IMR-90 (cell line): Measurements from ENCODE around the gene SETX. TPM values are rescaled to one million over a fixed set of nuclear protein-coding genes. Genes with fewer than 3 reads are reported as not detected.

Experiments used
- ATAC-seq: fragments of 200-7000 bp; cut with Tn5 transposase; 2 replicates; pipeline ENCODE4 v1.9.1; 2020; ENCODE audit warnings: low read depth, mild to moderate bottlenecking, moderate library complexity
- BruUV-seq: library from RNA; stranded (reverse); fragments of 400-500 nt; replicated peaks from 2 replicates; lab custom pipeline; 2021; lab: Mats Ljungman, UMichigan
- CTCF ChIA-PET: fragments of 300-600 bp; formaldehyde crosslinking; extraction: SDS; loops from one replicate; lab custom pipeline; 2021; ENCODE audit warnings: antibody characterized with exemption; lab: Yijun Ruan, JAX
- POLR2A ChIA-PET: fragments of 300-600 bp; sonication (Branson Sonifier 250); formaldehyde crosslinking; loops from one replicate; lab custom pipeline; 2022; ENCODE audit warnings: antibody characterized with exemption; ENCODE audit not compliant: unreplicated experiment; lab: Charles Lee
- DNase-seq: peaks from one replicate; pipeline ENCODE4 v3.0.0; 2013
- H2AFZ ChIP-seq: replicated peaks from 2 replicates; pipeline ENCODE3; 2013; ENCODE audit warnings: low read length, mild to moderate bottlenecking; ENCODE audit not compliant: poor library complexity
- H2AK5ac ChIP-seq: 2 replicates; pipeline ENCODE4 v1.6.1; 2013; ENCODE audit warnings: low read depth, low read length, inconsistent platforms
- H2AK9ac ChIP-seq: replicated peaks from 2 replicates; pipeline ENCODE3; 2013; ENCODE audit warnings: mild to moderate bottlenecking, low read depth, low read length, moderate library complexity; ENCODE audit not compliant: poor library complexity
- H2BK120ac ChIP-seq: 2 replicates; pipeline ENCODE4 v1.6.1; 2013; ENCODE audit warnings: low read depth, low read length, inconsistent platforms
- H2BK15ac ChIP-seq: 3 replicates; pipeline ENCODE4 v1.6.1; 2013; ENCODE audit warnings: low read depth, low read length, inconsistent platforms
- H2BK20ac ChIP-seq: 2 replicates; pipeline ENCODE4 v1.6.1; 2013; ENCODE audit warnings: low read depth, mild to moderate bottlenecking, inconsistent platforms, low read length, moderate library complexity
- H2BK5ac ChIP-seq: 2 replicates; pipeline ENCODE4 v1.6.1; 2013; ENCODE audit warnings: mild to moderate bottlenecking, low read depth, low read length, inconsistent platforms; ENCODE audit not compliant: poor library complexity, severe bottlenecking
- H3K14ac ChIP-seq: replicated peaks from 2 replicates; pipeline ENCODE4 v1.6.1; 2013; ENCODE audit warnings: low read depth, low read length, inconsistent platforms
- H3K18ac ChIP-seq: 2 replicates; pipeline ENCODE4 v1.6.1; 2013; ENCODE audit warnings: low read depth, low read length, control low read depth
- H3K23ac ChIP-seq: 2 replicates; pipeline ENCODE4 v1.6.1; 2013; ENCODE audit warnings: low read depth, low read length, inconsistent platforms
- H3K27ac ChIP-seq: 2 replicates; pipeline ENCODE4 v1.5.1; 2013; ENCODE audit warnings: mild to moderate bottlenecking, control low read depth, low read length; ENCODE audit not compliant: insufficient read depth
- H3K27me3 ChIP-seq: 2 replicates; pipeline ENCODE4 v1.6.1; 2013; ENCODE audit warnings: low read length; ENCODE audit not compliant: control insufficient read depth, insufficient read depth
- H3K36me3 ChIP-seq: 2 replicates; pipeline ENCODE4 v1.6.1; 2013; ENCODE audit warnings: low read length, mixed read lengths; ENCODE audit not compliant: control insufficient read depth, insufficient read depth
- H3K4ac ChIP-seq: 2 replicates; pipeline ENCODE4 v1.6.1; 2013; ENCODE audit warnings: low read depth, low read length, inconsistent platforms
- H3K4me1 ChIP-seq: 2 replicates; pipeline ENCODE4 v1.6.1; 2013; ENCODE audit warnings: low read length, mixed read lengths; ENCODE audit not compliant: control insufficient read depth, insufficient read depth
- H3K4me2 ChIP-seq: 2 replicates; pipeline ENCODE4 v1.6.1; 2013; ENCODE audit warnings: low read depth, mild to moderate bottlenecking, control low read depth, low read length, moderate library complexity
- H3K4me3 ChIP-seq: 2 replicates; pipeline ENCODE4 v1.5.1; 2013; ENCODE audit warnings: low read depth, mild to moderate bottlenecking, control low read depth, low read length, moderate library complexity; ENCODE audit not compliant: insufficient read depth
- H3K56ac ChIP-seq: 2 replicates; pipeline ENCODE4 v1.6.1; 2013; ENCODE audit warnings: low read length, inconsistent platforms; ENCODE audit not compliant: insufficient read depth; ENCODE audit errors: extremely low read depth
- H3K79me1 ChIP-seq, 2 experiments: 2 replicates each; pipeline ENCODE4 v1.6.1; 2013; ENCODE audit warnings: low read length in 2 of 2, inconsistent platforms in 1 of 2, low read depth in 1 of 2
- H3K9ac ChIP-seq: 2 replicates; pipeline ENCODE4 v1.6.1; 2013; ENCODE audit warnings: low read depth, low read length, control low read depth
- H3K9me1 ChIP-seq: 2 replicates; pipeline ENCODE4 v1.6.1; 2013; ENCODE audit warnings: low read length, inconsistent platforms; ENCODE audit not compliant: insufficient read depth
- H3K9me3 ChIP-seq: 2 replicates; pipeline ENCODE4 v1.6.1; 2013; ENCODE audit warnings: low read length; ENCODE audit not compliant: control insufficient read depth, insufficient read depth
- H4K20me1 ChIP-seq: 2 replicates; pipeline ENCODE4 v1.6.1; 2013; ENCODE audit warnings: low read length, inconsistent platforms; ENCODE audit not compliant: insufficient read depth
- H4K5ac ChIP-seq: 2 replicates; pipeline ENCODE4 v1.6.1; 2013; ENCODE audit warnings: mild to moderate bottlenecking, low read depth, low read length, control low read depth
- H4K8ac ChIP-seq, 2 experiments: 2 replicates each; pipeline ENCODE4 v1.6.1; 2013; ENCODE audit warnings: low read depth in 2 of 2, low read length in 2 of 2, control low read depth in 1 of 2, inconsistent platforms in 1 of 2
- H4K91ac ChIP-seq: 2 replicates; pipeline ENCODE4 v1.6.1; 2013; ENCODE audit warnings: low read depth, low read length, inconsistent platforms; ENCODE audit not compliant: insufficient read depth
- CEBPB ChIP-seq: IDR thresholded peaks from 2 replicates; pipeline ENCODE4 v1.6.1; 2012; ENCODE audit warnings: low read depth, low read length, improper control_type of control experiment
- MXI1 ChIP-seq: IDR thresholded peaks from 2 replicates; pipeline ENCODE4 v1.6.1; 2012; ENCODE audit warnings: low read depth, mild to moderate bottlenecking, low read length, moderate library complexity, borderline replicate concordance
- RAD21 ChIP-seq: IDR thresholded peaks from 2 replicates; pipeline ENCODE4 v1.6.1; 2012; ENCODE audit warnings: low read length, improper control_type of control experiment
- WGBS, 2 experiments: methylation state at CpG; one replicate each; pipeline versions ENCODE4 v1.1.5 to v1.1.7; 2013; ENCODE audit warnings: missing lambda C conversion rate in 2 of 2; ENCODE audit not compliant: insufficient read length in 1 of 2; ENCODE audit errors: extremely low coverage in 2 of 2; 5-methylcytosine and 5-hydroxymethylcytosine counted together
- dilution Hi-C: fragments of 300-500 bp; cut with HindIII; formaldehyde crosslinking; loops from one replicate; pipeline ENCODE4 v1.14.3; 2018; ENCODE audit warnings: low sequenced_read_pairs; ENCODE audit not compliant: unreplicated experiment
- in situ Hi-C: fragments of 300-500 bp; cut with MboI; formaldehyde crosslinking; loops from 3 replicates; pipeline ENCODE4 v1.14.3; 2019; ENCODE audit warnings: low sequenced_read_pairs, inconsistent platforms, mixed read lengths
- intact Hi-C: fragments of 100-400 bp; cut with micrococcal nuclease; formaldehyde crosslinking; loops from 2 replicates; pipeline ENCODE4 v1.10.0; 2022
- polyA plus RNA-seq, 3 experiments: library from polyadenylated mRNA; depleted of rRNA; stranded (reverse); fragments of >200 nt; gene quantifications; 2 replicates each; pipeline ENCODE4 v1.2.3, GENCODE V29; 2012; ENCODE audit warnings: low replicate concordance in 1 of 3
- total RNA-seq: library from RNA; depleted of rRNA; stranded (reverse); fragments of >200 nt; gene quantifications from 2 replicates; pipeline ENCODE4 v1.2.3, GENCODE V29; 2012

SETX gene
- total and polyA plus RNA-seq, 2 of the 4 experiments (the other 2 are of a cell fraction), result 13.1 to 55.0 TPM

- no peak overlapping the region for H4K91ac ChIP-seq
- no peak overlapping the region for H2BK5ac ChIP-seq
- in situ Hi-C loops, result no loop called here
- peak overlapping the region; percentile 49 for H3K4me3 ChIP-seq
- no peak overlapping the region for H4K8ac ChIP-seq
- H4K20me1 ChIP-seq, result peaks cover 10% of the 10 kb centered on the region
- no peaks in the 10 kb centered on the region for H3K9me1 ChIP-seq
- H2AK5ac ChIP-seq, result no peak overlapping the region
- no peaks in the 10 kb centered on the region for H3K79me1 ChIP-seq
- no peak overlapping the region for H3K27ac ChIP-seq
- TF ChIP-seq CEBPB (no peak), RAD21 (no peak), MXI1 (no peak)
- H2BK20ac ChIP-seq, result no peak overlapping the region
- no peak overlapping the region for H2BK15ac ChIP-seq
- intact Hi-C loops, result no loop called here
- no peak overlapping the region for H2BK120ac ChIP-seq
- 5% methylated on average over 36 of the region's 63 CpGs; no CpG with 5 or more reads in 1 of the 2 experiments for WGBS, 2 experiments
- H2AK9ac ChIP-seq, result peak overlapping the region; percentile 47
- peaks cover 5% of the 10 kb centered on the region for H3K4me1 ChIP-seq
- peak overlapping the region; percentile 93 for H3K4me2 ChIP-seq
- H3K9me3 ChIP-seq, result no peaks in the 10 kb centered on the region
- H2AFZ ChIP-seq, result peak overlapping the region; percentile 95
- ChIA-PET POLR2A (no interaction called here), CTCF (interaction anchor here (0.7 to 0.8 kb wide), 3 partner anchors 19 to 483 kb away, joined by 3 read pairs; no protein-coding TSS in a partner anchor)
- peaks cover 58% of the 10 kb centered on the region for H3K27me3 ChIP-seq
- no peak overlapping the region for H3K56ac ChIP-seq
- H3K18ac ChIP-seq, result no peak overlapping the region
- no TSS peak for BruUV-seq
- no peak overlapping the region for H3K14ac ChIP-seq
- H3K23ac ChIP-seq, result no peak overlapping the region
- no peak overlapping the region for H4K5ac ChIP-seq
- H3K4ac ChIP-seq, result no peak overlapping the region
- dilution Hi-C loops, result no loop called here
- ATAC-seq (peak; percentile 94), DNase-seq (peak; percentile 85)
- no peaks in the 10 kb centered on the region for H3K36me3 ChIP-seq
- H3K9ac ChIP-seq, result no peak overlapping the region
These were observed 113.8 kb downstream of the SETX start for GRCh38 chr9:132240841-132241482.
